MCF 10A (cell line): ENCODE measurements around the gene LTB4R2. TPM values are rescaled to one million over a fixed set of nuclear protein-coding genes. Genes with fewer than 3 reads are reported as not detected.

ENCODE experiments used
- BruUV-seq: library from RNA; stranded (reverse); fragments of 400-500 nt; replicated peaks from 2 replicates; lab custom pipeline; 2021; lab: Mats Ljungman, UMichigan
- CTCF ChIA-PET: fragments of 300-600 bp; sonication (Branson Sonifier 250); formaldehyde crosslinking; extraction: SDS; loops from one replicate; lab custom pipeline; 2021; ENCODE audit warnings: antibody characterized with exemption, inconsistent platforms; lab: Yijun Ruan, JAX
- POLR2A ChIA-PET: fragments of 300-600, 350-650 bp; sonication (Branson Sonifier 250); formaldehyde crosslinking; extraction: SDS; loops from one replicate; lab custom pipeline; 2020; ENCODE audit warnings: antibody characterized with exemption, inconsistent platforms; lab: Yijun Ruan, JAX
- DNase-seq: peaks from one replicate; pipeline ENCODE4 v3.0.0-alpha.2; 2018; ENCODE audit not compliant: unreplicated experiment
- H3K27ac Mint-ChIP-seq: one replicate; pipeline ENCODE4 v1.8.0; 2022; ENCODE audit warnings: mild to moderate bottlenecking, low read depth, mixed read lengths; ENCODE audit not compliant: unreplicated experiment
- H3K27me3 Mint-ChIP-seq: one replicate; pipeline ENCODE4 v1.8.0; 2022; ENCODE audit warnings: mixed read lengths; ENCODE audit not compliant: insufficient read depth, unreplicated experiment
- H3K36me3 Mint-ChIP-seq: one replicate; pipeline ENCODE4 v1.8.0; 2022; ENCODE audit warnings: mild to moderate bottlenecking, moderate library complexity, mixed read lengths; ENCODE audit not compliant: insufficient read depth, unreplicated experiment
- H3K4me1 Mint-ChIP-seq: one replicate; pipeline ENCODE4 v1.8.0; 2022; ENCODE audit warnings: mixed read lengths; ENCODE audit not compliant: insufficient read depth, unreplicated experiment
- H3K4me3 Mint-ChIP-seq: one replicate; pipeline ENCODE4 v1.8.0; 2022; ENCODE audit warnings: mild to moderate bottlenecking, moderate library complexity, mixed read lengths; ENCODE audit not compliant: unreplicated experiment
- H3K9me3 Mint-ChIP-seq: one replicate; pipeline ENCODE4 v1.8.0; 2022; ENCODE audit warnings: mixed read lengths; ENCODE audit not compliant: unreplicated experiment
- CTCF ChIP-seq: fragments of 200-600 bp; IDR thresholded peaks from one replicate; pipeline ENCODE4 v1.8.0; 2022; ENCODE audit warnings: antibody characterized with exemption, mild to moderate bottlenecking; ENCODE audit not compliant: unreplicated experiment
- intact Hi-C: fragments of 100-400 bp; cut with micrococcal nuclease; formaldehyde crosslinking; loops from 2 replicates; pipeline ENCODE4 v1.14.1; 2022
- total RNA-seq: library from RNA; stranded (reverse); gene quantifications from 2 replicates; pipeline ENCODE4 v1.2.3, GENCODE V29; 2022

The LTB4R2 gene
- total RNA-seq, 1 experiment from 2014 or later, result 21.7 TPM

GRCh38 chr14:24289649-24290280, 20.2 kb upstream of the LTB4R2 start:
- intact Hi-C loops, result no loop called here
- CTCF ChIA-PET, result interaction anchor here (0.9 to 5.5 kb wide), 8 partner anchors 8 to 141 kb away, joined by 3 to 39 read pairs (median 8); partner anchors contain the start of genes CIDEB, LTB4R2 and TINF2
- Mint-ChIP-seq H3K9me3 (no peaks in the 10 kb centered on the region), H3K27me3 (no peaks in the 10 kb centered on the region), H3K27ac (peak overlapping the region; percentile 73), H3K4me3 (no peak overlapping the region), H3K4me1 (peaks cover 13% of the 10 kb centered on the region), H3K36me3 (peaks cover 42% of the 10 kb centered on the region)
- no TSS peak for BruUV-seq
- no peak for TF ChIP-seq CTCF
- POLR2A ChIA-PET, result interaction anchor here (0.6 to 4.5 kb wide), 10 partner anchors 8 to 1190 kb away, joined by 3 to 33 read pairs (median 4); partner anchors contain the start of genes DHRS1, LTB4R2, NOP9 and TINF2
- DNase-seq, result no peak

- Mint-ChIP-seq H3K27ac (peak overlapping the region; percentile 73), H3K4me1 (peaks cover 13% of the 10 kb centered on the region), H3K36me3 (peaks cover 52% of the 10 kb centered on the region), H3K4me3 (no peak overlapping the region), H3K9me3 (no peaks in the 10 kb centered on the region), H3K27me3 (no peaks in the 10 kb centered on the region)
- POLR2A ChIA-PET, result interaction anchor here (0.9 to 4.5 kb wide), 7 partner anchors 9 to 56 kb away, joined by 3 to 33 read pairs (median 5); partner anchors contain the start of genes LTB4R2 and TINF2
- CTCF ChIA-PET, result interaction anchor here (0.7 to 5.5 kb wide), 10 partner anchors 7 to 194 kb away, joined by 3 to 39 read pairs (median 7); partner anchors contain the start of genes CIDEB, LTB4R2 and TINF2
- no TSS peak for BruUV-seq
- no peak for DNase-seq
- no peak for TF ChIP-seq CTCF
- intact Hi-C loops, result no loop called here
Measured at GRCh38 chr14:24290746-24291145, 19.2 kb upstream of the LTB4R2 start.

- H3K27ac Mint-ChIP-seq, result no peak overlapping the region
- no peak overlapping the region for H3K4me3 Mint-ChIP-seq
- no peaks in the 10 kb centered on the region for H3K27me3 Mint-ChIP-seq
- intact Hi-C loops, result no loop called here
- no TSS peak for BruUV-seq
- peaks cover 60% of the 10 kb centered on the region for H3K36me3 Mint-ChIP-seq
- POLR2A ChIA-PET, result interaction anchor here (1.1 to 4.5 kb wide), 4 partner anchors 9 to 57 kb away, joined by 5 to 33 read pairs (median 16); partner anchors contain the start of genes RABGGTA and TINF2
- TF ChIP-seq CTCF, result no peak
- peaks cover 12% of the 10 kb centered on the region for H3K4me1 Mint-ChIP-seq
- CTCF ChIA-PET, result interaction anchor here (0.6 to 5.5 kb wide), 14 partner anchors 10 to 970 kb away, joined by 3 to 39 read pairs (median 4); partner anchors contain the start of genes CIDEB, LTB4R2, PABPN1 and TINF2
- no peak for DNase-seq
- H3K9me3 Mint-ChIP-seq, result no peaks in the 10 kb centered on the region
Measured at GRCh38 chr14:24291446-24292117, 18.4 kb upstream of the LTB4R2 start.
